PC-9 (cell line): ENCODE results near the gene CCR5AS.

Experiments
- CTCF ChIP-seq: fragments of 200-600 bp; sonication (generic); conservative IDR thresholded peaks from 2 replicates; pipeline ENCODE4 v1.6.1; 2017; ENCODE audit warnings: mixed run types, antibody characterized with exemption, mild to moderate bottlenecking, moderate library complexity
- EZH2 ChIP-seq: fragments of 200-600 bp; sonication (generic); IDR thresholded peaks from 2 replicates; pipeline ENCODE4 v1.8.0; 2017; ENCODE audit warnings: antibody characterized with exemption, low read depth

- TF ChIP-seq CTCF (no peak), EZH2 (no peak)
These were observed 62.4 kb downstream of the CCR5AS start for GRCh38 chr3:46344476-46344875.
